Fibroblast of skin of abdomen (primary cell): ENCODE measurements around the gene CGB5.

Source experiments
- DNase-seq: peaks from one replicate; pipeline ENCODE4 v3.0.0-alpha.2; 2013

CGB5 gene

GRCh38 chr19:49091391-49092038 is 47.9 kb downstream of the CGB5 start:
- no peak for DNase-seq

GRCh38 chr19:49092686-49093085 is 49.0 kb downstream of the CGB5 start:
- DNase-seq: no peak
